ENCODE data around the gene WNT6. TPM values are rescaled to one million over a fixed set of nuclear protein-coding genes. Genes with fewer than 3 reads are reported as not detected.

Gene WNT6
- total and polyA plus RNA-seq, 2 experiments from 2014 or later, result not detected

- no peaks in the 10 kb centered on the region for H3K36me3 ChIP-seq (ENCODE audit: low read depth)
- H3K27ac ChIP-seq, result no peak overlapping the region
- no peak for DNase-seq
- H3F3A ChIP-seq (ENCODE audit: insufficient read depth), result no peaks in the 10 kb centered on the region
- H2AFZ ChIP-seq, result no peak overlapping the region
- H3K9me3 ChIP-seq (ENCODE audit: low read depth), result no peaks in the 10 kb centered on the region
- peaks cover 54% of the 10 kb centered on the region for H3K27me3 ChIP-seq (replicated peaks; ENCODE audit: insufficient read depth)
- H3K4me2 ChIP-seq (ENCODE audit: unreplicated experiment), result no peak overlapping the region
- in situ Hi-C loops (cut with MboI), result no loop called here
- H3K79me2 ChIP-seq (ENCODE audit: insufficient read depth), result no peaks in the 10 kb centered on the region
- H3K9ac ChIP-seq, result no peak overlapping the region
- TF ChIP-seq EZH2 (IDR thresholded peaks at IDR 0.05; ENCODE audit: insufficient read depth, poor library complexity, severe bottlenecking) (no peak), EZH2phosphoT487 (IDR thresholded peaks at IDR 0.05; ENCODE audit: insufficient read depth, low read depth) (no peak)
- WGBS, 2 experiments (ENCODE audit: low coverage in 1 of 2, low lambda C conversion rate in 2 of 2, missing lambda C conversion rate in 2 of 2), result 26 to 38% methylated on average over 28 to 40 of the region's 40 CpGs
- H4K20me1 ChIP-seq (ENCODE audit: insufficient read depth), result no peaks in the 10 kb centered on the region
- H3K4me3 ChIP-seq, result no peak overlapping the region
- no peaks in the 10 kb centered on the region for H3K9me2 ChIP-seq (ENCODE audit: insufficient read depth)
- H3K4me1 ChIP-seq (ENCODE audit: insufficient read depth), result no peaks in the 10 kb centered on the region
Observed at GRCh38 chr2:218896501-218897393, 37.1 kb downstream of the WNT6 start.

GRCh38 chr2:218897394-218898108, 37.9 kb downstream of the WNT6 start:
- no peak for TF ChIP-seq EZH2phosphoT487 (IDR thresholded peaks at IDR 0.05; ENCODE audit: insufficient read depth, low read depth)
- peak; percentile 48 for TF ChIP-seq EZH2 (IDR thresholded peaks at IDR 0.05; ENCODE audit: insufficient read depth, poor library complexity, severe bottlenecking)
- no peak for DNase-seq
- H3K4me2 ChIP-seq (ENCODE audit: unreplicated experiment), result no peak overlapping the region
- H3K79me2 ChIP-seq (ENCODE audit: insufficient read depth), result no peaks in the 10 kb centered on the region
- in situ Hi-C loops (cut with MboI), result no loop called here
- no peaks in the 10 kb centered on the region for H4K20me1 ChIP-seq (ENCODE audit: insufficient read depth)
- WGBS, 2 experiments (ENCODE audit: low coverage in 1 of 2, low lambda C conversion rate in 2 of 2, missing lambda C conversion rate in 2 of 2), result 13 to 33% methylated on average over 17 to 34 of the region's 34 CpGs
- H3K4me1 ChIP-seq (ENCODE audit: insufficient read depth), result no peaks in the 10 kb centered on the region
- H3K4me3 ChIP-seq, result no peak overlapping the region
- H3K27ac ChIP-seq, result no peak overlapping the region
- no peaks in the 10 kb centered on the region for H3K36me3 ChIP-seq (ENCODE audit: low read depth)
- no peak overlapping the region for H3K9ac ChIP-seq
- H2AFZ ChIP-seq, result no peak overlapping the region
- no peaks in the 10 kb centered on the region for H3K9me2 ChIP-seq (ENCODE audit: insufficient read depth)
- H3K9me3 ChIP-seq (ENCODE audit: low read depth), result no peaks in the 10 kb centered on the region
- H3K27me3 ChIP-seq (replicated peaks; ENCODE audit: insufficient read depth), result peaks cover 55% of the 10 kb centered on the region
- H3F3A ChIP-seq (ENCODE audit: insufficient read depth), result no peaks in the 10 kb centered on the region

- 7 to 12% methylated on average over 43 to 52 of the region's 52 CpGs for WGBS, 2 experiments (ENCODE audit: low coverage in 1 of 2, low lambda C conversion rate in 2 of 2, missing lambda C conversion rate in 2 of 2)
- peak overlapping the region; percentile 52 for H3K4me2 ChIP-seq (ENCODE audit: unreplicated experiment)
Observed at GRCh38 chr2:218898109-218898878, 38.7 kb downstream of the WNT6 start.

GRCh38 chr2:218899147-218899546, 39.5 kb downstream of the WNT6 start:
- H4K20me1 ChIP-seq (ENCODE audit: insufficient read depth), result no peaks in the 10 kb centered on the region
- H3K9me3 ChIP-seq (ENCODE audit: low read depth), result no peaks in the 10 kb centered on the region
- no peak overlapping the region for H3K4me2 ChIP-seq (ENCODE audit: unreplicated experiment)
- no peaks in the 10 kb centered on the region for H3K9me2 ChIP-seq (ENCODE audit: insufficient read depth)
- H2AFZ ChIP-seq, result no peak overlapping the region
- DNase-seq, result no peak
- WGBS, 2 experiments (ENCODE audit: low coverage in 1 of 2, low lambda C conversion rate in 2 of 2, missing lambda C conversion rate in 2 of 2), result 53 to 57% methylated on average over 12 of the region's 12 CpGs
- no peak overlapping the region for H3K9ac ChIP-seq
- no peaks in the 10 kb centered on the region for H3K4me1 ChIP-seq (ENCODE audit: insufficient read depth)
- in situ Hi-C loops (cut with MboI), result no loop called here
- no peaks in the 10 kb centered on the region for H3F3A ChIP-seq (ENCODE audit: insufficient read depth)
- no peaks in the 10 kb centered on the region for H3K79me2 ChIP-seq (ENCODE audit: insufficient read depth)
- H3K27ac ChIP-seq, result no peak overlapping the region
- TF ChIP-seq EZH2phosphoT487 (IDR thresholded peaks at IDR 0.05; ENCODE audit: insufficient read depth, low read depth), result no peak
- TF ChIP-seq EZH2 (IDR thresholded peaks at IDR 0.05; ENCODE audit: insufficient read depth, poor library complexity, severe bottlenecking), result no peak
- peaks cover 47% of the 10 kb centered on the region for H3K27me3 ChIP-seq (replicated peaks; ENCODE audit: insufficient read depth)
- H3K36me3 ChIP-seq (ENCODE audit: low read depth), result no peaks in the 10 kb centered on the region
- H3K4me3 ChIP-seq, result no peak overlapping the region

More at GRCh38 chr2:218898109-218898878, 38.7 kb downstream of the WNT6 start:
- no peaks in the 10 kb centered on the region for H3K4me1 ChIP-seq (ENCODE audit: insufficient read depth)
- TF ChIP-seq EZH2 (IDR thresholded peaks at IDR 0.05; ENCODE audit: insufficient read depth, poor library complexity, severe bottlenecking) (no peak), EZH2phosphoT487 (IDR thresholded peaks at IDR 0.05; ENCODE audit: insufficient read depth, low read depth) (no peak)
- no peaks in the 10 kb centered on the region for H4K20me1 ChIP-seq (ENCODE audit: insufficient read depth)
- H3K36me3 ChIP-seq (ENCODE audit: low read depth), result no peaks in the 10 kb centered on the region
- no peaks in the 10 kb centered on the region for H3F3A ChIP-seq (ENCODE audit: insufficient read depth)
- H3K9me3 ChIP-seq (ENCODE audit: low read depth), result no peaks in the 10 kb centered on the region
- in situ Hi-C loops (cut with MboI), result no loop called here
- no peaks in the 10 kb centered on the region for H3K9me2 ChIP-seq (ENCODE audit: insufficient read depth)
- peaks cover 55% of the 10 kb centered on the region for H3K27me3 ChIP-seq (replicated peaks; ENCODE audit: insufficient read depth)
- peak overlapping the region; percentile 49 for H3K4me3 ChIP-seq
- H3K9ac ChIP-seq, result no peak overlapping the region
- DNase-seq, result peak; percentile 78
- H3K79me2 ChIP-seq (ENCODE audit: insufficient read depth), result no peaks in the 10 kb centered on the region
- no peak overlapping the region for H3K27ac ChIP-seq
- H2AFZ ChIP-seq, result peak overlapping the region; percentile 65
